Ecto neural progenitor cell (in vitro differentiated cells): ENCODE results near the gene TMCO1.
"Not testable (repeated sequence)": the region's sequence is repeated elsewhere in the genome, so short reads cannot be mapped to it uniquely, and the experiment has no call there.

Experiments used
- DNase-seq: peaks from one replicate; pipeline ENCODE4 v3.0.0-alpha.2; 2018; ENCODE audit warnings: low spot score

Gene TMCO1

DNA sequence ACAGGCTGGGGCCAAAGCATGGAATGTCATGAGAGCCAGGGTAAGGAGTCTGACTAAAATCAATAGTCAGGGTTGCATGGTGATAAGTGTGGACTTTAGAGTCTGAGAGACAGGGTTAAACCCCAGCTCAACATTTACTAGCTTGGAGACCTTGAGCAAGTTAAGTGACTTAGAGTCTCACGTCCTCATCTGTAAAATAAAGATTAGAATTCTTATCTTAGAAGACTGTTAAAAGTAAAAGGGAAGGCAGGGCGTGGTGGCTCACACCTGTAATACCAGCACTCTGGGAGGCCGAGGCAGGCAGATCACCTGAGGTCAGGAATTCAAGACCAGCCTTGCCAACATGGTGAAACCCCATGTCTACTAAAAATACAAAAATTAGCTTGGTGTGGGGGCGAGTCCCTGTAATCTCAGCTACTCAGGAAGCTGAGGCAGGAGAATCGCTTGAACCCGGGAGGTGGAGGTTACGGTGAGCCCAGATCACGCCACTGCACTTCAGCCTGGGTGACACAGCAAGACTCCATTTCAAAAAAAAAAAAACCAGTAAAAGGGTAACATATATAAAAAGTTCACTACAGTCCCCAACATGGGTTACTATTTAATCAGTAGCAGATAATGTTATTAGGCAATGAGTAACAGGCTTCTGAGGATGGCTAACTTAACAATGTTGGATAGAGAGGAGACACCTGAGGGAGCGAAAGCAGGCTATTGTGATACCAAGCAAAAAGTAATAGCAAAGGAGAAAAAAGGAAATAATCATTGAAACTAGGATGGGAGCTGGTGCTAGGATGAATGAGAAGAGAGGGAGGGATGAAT, 20.8 kb downstream of the TMCO1 start:
- no peak for DNase-seq

DNA sequence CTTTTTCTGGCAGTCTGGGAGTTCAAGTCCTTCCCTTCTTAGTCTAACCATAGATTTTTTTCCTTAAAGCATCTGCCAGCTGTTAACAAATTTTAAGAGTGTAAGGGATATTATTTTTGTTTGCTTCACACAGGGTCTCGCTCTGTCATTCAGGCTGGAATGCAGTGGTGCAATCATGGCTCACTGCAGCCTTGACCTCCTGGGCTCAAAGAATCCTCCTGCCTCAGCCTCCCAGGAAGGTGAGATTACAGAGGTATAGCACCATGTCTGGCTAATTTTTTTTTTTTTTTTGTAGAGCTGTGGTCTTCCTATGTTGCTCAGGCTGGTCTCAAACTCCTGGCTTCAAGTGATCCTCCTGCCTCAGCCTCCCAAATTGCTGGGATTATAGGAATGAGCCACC, 23.8 kb downstream of the TMCO1 start:
- not testable (repeated sequence) for DNase-seq

DNA sequence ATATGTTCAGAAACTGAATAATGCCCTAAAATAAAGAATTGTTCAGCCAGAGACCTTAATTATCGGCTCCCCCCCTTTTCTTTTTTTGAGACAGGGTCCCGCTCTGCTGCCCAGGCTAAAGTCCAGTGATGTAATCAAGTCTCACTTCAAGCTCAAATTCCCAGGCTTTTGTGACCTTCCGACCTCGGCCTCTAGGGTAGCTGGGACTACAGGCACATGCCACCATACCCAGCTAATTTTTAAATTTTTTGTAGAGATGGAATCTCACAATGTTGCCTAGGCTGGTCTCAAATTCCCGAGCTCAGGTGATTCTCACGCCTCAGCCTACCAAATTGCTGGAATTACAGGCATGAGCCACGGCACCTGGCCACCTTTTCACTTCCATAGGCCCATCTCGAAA, 26.5 kb downstream of the TMCO1 start:
- no peak for DNase-seq

- no peak for DNase-seq
Measured at GRCh38 chr1:165738794-165739193, 29.9 kb downstream of the TMCO1 start.

DNA sequence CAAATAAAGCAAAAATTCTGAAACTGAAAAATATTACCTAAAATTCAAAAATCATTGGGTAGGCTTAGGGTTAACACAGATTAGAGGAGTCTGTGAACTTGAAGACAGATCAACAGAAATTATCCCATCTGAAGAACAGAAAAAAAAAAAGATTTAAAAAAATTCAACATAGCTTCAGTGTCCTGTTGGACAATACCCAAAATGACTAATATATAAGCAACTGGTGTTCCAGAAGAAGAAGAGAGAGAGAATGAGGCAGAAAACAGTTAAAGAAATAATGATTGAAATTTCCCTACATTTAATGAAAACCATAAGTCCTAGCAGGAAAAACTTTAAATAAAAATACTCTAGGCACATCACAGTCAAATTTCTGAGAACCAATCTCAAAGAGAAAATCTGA, 31.5 kb downstream of the TMCO1 start:
- no peak for DNase-seq

GRCh38 chr1:165734906-165735305, 33.8 kb downstream of the TMCO1 start:
- no peak for DNase-seq

DNA sequence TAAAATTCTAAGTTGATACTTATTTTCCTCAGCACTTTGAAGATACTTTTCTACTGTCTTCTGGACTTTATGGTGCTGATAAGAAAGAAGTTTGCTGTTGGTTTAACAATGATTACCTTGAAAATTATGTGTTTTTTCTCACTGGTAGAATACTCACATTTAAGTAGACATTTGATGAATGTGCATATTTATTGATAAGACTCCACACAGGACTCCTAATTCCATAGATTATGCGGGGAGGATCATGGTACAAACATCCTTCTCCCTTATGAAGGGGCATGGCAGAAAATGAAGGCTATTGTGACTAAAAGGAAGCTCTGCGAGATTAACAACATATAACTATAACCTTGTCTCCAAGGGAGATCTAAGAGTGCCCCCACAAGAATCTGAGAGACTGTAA, 41.8 kb downstream of the TMCO1 start:
- no peak for DNase-seq

GRCh38 chr1:165726169-165726568, 42.5 kb downstream of the TMCO1 start:
- DNase-seq: no peak

DNA sequence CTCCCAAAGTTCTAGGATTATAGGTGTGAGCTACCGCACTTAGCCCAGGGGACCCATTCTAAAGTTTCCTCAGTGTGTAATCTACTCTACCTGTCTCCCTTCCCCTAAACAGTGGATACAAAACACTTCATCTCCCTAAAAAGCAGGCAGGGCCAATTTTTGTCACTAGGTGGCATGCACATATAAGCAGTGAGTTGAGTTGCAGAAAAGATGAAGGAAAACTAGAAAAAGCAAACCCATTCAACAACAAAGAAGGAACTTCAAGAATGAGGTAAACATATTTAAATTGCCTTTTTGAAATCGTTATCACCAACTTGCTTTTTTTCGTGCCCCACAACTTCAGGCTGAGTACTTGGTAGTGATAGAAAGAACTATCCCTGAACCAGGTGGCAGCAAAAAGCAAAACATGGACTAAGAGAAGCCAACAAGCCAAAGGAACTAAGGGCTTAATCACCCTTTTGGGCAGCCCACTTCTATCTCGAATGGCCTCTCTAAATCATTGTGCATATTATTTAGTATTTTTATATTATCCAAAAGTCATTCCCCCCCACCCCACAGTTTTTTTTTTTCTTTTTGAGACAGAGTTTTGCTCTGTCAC, 50.7 kb downstream of the TMCO1 start:
- DNase-seq: no peak

- not testable (repeated sequence) for DNase-seq
Measured at GRCh38 chr1:165716265-165717051, 52.2 kb downstream of the TMCO1 start.

DNA sequence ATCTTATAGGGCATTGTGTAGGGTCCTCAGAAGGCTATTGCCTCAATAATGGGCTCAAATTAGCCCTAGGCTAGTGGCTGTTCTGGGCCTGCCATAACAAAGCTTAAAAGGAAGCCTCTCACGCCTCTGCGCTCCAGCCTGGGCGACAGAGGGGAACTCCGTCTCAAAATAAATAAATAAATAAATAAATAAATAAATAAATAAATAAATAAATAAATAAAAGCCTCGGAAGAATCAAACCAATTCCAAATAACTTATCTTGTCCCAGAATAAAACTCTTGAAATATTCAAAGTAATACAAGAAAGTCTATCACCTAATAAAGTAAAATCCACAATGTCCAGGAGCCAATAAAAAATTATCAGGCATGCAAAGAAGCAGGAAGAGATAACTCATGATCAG, 55.9 kb downstream of the TMCO1 start:
- no peak for DNase-seq

DNA sequence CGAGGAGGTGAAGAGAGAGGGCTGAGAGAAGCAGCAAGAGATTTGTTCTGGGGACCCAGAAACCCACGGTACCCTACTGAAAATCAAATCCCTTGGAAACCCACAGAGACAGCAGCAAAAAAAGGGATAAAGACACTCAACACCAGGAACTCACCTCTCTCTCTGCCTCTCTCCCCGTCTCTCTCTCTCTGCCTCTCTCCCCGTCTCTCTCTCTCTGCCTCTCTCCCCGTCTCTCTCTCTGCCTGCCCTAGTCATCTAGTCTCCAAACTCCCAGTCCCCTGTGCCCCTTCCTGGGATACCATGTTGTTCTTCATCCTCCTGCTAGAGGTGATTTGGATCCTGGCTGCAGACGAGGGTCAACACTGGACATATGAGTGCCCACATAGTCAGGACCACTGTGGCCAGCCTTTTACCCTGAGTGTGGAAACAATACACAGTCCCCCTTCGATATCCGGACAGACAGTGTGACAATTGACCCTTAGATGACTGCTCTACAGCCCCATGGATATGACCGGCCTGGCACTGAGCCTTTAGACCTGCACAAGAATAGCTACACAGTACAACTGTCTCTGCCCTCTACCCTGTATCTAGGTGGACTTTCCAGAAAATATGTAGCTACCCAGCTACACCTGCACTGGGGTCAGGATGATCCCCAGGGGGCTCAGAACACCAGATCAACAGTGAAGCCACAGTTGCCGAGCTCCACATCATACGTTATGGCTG, 60.5 kb downstream of the TMCO1 start:
- no peak for DNase-seq

DNA sequence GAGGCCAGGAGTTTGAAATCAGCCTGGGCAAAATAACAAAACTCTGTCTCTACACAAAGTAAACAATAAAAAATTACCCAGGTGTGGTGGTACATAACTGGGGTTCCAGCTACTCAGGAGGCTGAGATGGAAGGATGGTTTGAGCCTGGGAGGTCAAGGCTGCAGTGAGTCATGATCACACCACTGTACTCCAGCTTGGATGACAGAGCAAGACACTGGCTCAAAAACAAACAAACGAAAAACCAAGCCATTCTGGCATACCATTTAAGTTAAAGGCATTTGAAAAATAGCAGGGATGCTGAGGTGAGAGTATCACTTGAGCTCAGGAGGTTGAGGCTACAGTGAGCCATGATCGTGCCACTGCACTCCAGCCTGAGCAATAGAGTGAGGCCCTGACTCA, 65.0 kb downstream of the TMCO1 start:
- no peak for DNase-seq

- DNase-seq: not testable (repeated sequence)
Measured at GRCh38 chr1:165701922-165702321, 66.7 kb downstream of the TMCO1 start.

GRCh38 chr1:165699577-165699976, 69.1 kb downstream of the TMCO1 start:
- DNase-seq: no peak

GRCh38 chr1:165698761-165699052, 70.0 kb downstream of the TMCO1 start:
- no peak for DNase-seq

DNA sequence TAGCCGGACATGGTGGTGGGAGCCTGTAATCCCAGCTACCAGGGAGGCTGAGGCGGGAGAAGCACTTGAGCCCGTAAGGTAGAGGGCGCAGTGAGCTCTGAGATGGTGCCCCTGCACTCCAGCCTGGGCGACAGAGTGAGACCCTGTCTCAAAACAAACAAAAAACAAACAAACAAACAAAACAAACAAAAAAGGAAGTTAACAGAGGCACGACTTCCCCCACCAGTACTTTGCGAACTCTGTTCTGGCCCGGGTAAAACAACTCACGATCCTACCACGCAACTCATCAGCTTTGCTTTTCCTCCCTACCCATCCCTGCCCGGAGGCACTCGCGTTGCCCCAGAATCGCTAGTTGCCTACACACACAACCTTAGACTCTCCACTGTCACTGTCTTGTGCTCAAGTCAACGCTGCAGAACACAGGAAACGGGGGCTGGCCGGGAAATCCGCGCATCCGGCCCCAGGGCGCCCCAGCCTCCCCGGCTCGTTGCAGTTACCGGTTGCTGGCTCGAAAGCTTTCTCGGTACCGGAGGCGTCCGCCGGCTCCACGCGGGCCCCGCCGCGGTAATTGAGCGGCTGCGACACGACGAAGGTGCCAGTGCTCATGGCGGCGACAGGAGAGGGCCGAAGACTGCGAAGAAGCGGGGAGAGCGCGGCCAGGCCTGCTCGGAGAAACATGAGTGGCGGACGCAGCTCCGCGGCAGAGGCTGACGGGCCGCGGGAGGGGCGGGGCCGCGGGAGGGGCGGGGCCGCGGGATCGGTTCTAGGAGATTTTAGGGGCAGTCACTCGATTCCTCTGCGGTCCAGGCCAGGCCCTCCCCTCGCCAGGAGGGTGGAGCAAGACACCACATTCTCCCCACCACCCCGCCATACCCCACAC, 70.5 kb downstream of the TMCO1 start, which contains the start of gene ALDH9A1:
Gene ALDH9A1 (minus strand): TSS at position 682 of the 880 bp plus-strand sequence. CDS start 4 bp downstream, at position 678.
- peak; percentile 93 for DNase-seq

DNA sequence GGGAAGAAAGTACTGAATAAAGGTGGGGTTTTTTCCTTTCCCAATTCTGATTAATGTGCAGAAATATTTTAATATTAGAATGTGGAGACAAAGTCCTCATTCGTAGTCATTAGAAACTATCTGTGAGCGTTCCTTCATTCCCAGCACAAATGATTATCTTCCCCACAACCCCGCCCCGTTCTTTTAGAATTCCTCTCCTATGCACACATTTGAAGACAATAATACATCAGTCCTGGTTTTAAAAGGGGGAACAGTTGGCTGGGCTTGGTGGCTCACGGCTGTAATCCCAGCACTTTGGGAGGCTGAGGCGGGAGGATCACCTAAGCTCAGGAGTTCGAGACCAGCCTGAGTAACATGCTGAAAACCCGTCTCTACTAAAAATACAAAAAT, 71.2 kb downstream of the TMCO1 start:
- DNase-seq: no peak

GRCh38 chr1:165696625-165697100, 72.0 kb downstream of the TMCO1 start:
- no peak for DNase-seq

DNA sequence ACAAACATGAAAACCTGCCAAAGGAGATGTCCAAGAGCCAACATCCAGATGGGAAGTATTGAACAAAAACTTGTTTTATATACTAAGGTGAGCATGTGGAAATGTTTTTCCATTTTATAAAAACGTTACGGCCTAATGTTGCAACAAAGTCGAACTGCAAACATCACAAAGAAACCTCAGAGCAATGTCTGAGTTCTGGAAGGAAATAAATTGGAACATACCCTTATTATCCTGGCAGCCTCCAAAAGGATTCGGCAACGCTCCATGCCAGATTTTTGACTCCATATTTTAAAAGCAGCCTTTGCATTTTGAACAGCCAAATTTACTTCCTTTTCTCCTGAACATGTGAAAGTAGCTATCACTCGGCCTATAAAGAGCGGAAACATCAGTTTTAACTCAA, 73.6 kb downstream of the TMCO1 start:
- DNase-seq: no peak

DNA sequence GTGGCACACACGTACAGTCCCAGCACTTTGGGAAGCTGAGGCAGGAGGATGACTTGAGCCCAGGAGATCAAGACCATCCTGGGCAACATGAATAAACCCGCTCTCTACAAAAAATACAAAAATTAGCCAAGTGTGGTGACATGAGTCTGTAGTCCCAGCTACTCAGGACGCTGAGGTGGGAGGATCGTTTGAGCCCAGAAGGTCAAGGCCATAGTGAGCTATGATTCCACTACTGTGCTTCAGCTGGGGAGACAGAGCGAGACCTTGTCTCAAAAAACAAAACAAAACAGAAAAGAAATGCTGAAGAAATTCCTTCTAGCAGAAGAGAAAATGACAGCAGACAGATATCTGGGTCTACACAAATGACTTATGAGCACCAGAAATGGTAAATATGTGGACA, 80.6 kb downstream of the TMCO1 start:
- DNase-seq: no peak
